Measurements from ENCODE around the gene DOCK8. TPM values are rescaled to one million over a fixed set of nuclear protein-coding genes. Genes with fewer than 3 reads are reported as not detected.
A peak's percentile ranks its signal among the peaks of the same experiment; 100 is the strongest.

Gene DOCK8
- total RNA-seq, 1 experiment from 2014 or later, result 1.3 TPM

DNA sequence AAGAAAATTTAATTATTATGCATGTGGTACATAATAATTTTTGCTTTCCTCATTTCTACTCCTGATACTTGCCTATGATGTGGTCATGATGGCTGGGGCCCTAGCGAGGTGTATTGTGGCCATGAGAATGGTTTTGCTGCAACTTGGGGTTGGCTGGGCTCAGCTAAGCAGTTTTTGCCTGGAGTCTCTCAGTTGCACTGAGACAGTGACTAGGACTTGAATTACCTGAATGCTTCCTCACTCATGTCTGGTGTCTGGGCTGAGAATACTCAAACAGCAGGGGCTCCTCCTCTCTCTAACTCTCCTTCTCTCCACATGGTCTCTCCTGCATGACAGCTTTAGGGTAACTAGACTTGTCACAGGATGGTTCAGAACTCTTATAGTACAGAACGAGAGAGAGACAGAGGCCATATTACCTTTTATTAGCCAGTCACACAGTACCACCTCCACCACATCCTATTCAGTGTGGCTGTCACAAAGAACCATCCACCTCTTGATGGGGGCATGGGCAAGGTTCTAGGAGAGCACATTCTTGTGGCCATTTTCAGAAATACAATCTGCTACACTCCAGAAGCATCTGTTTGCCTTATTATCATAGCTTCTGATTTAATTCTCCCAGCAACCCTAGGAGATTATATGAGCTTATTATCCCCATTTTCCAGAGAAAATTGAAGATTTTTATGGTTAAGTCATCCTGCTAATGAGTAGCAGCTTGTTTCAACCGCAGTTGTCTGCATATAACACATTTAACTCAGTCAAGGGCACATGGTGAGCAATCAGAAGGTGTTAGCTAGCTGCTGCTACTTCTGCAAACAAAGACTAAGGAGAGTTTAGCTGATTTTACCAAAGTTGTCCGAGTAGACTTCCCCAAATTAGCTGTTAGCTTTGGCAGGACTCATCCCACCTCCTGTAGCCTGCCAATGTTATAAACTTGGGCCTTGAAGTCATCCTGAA is 245.1 kb downstream of the DOCK8 start:
- no peak for DNase-seq (ENCODE audit: low read depth)

GRCh38 chr9:462121-462520 is 247.5 kb downstream of the DOCK8 start:
- DNase-seq (ENCODE audit: low read depth), result no peak

GRCh38 chr9:462606-463005 is 247.9 kb downstream of the DOCK8 start:
- DNase-seq (ENCODE audit: low read depth), result no peak

- no peak for DNase-seq (ENCODE audit: low read depth)
Measured at GRCh38 chr9:463455-464171, 248.9 kb downstream of the DOCK8 start.

GRCh38 chr9:466747-467146 is 252.1 kb downstream of the DOCK8 start:
- DNase-seq (ENCODE audit: low read depth), result no peak

- no peak for DNase-seq (ENCODE audit: low read depth)
Measured at GRCh38 chr9:468766-469426, 254.2 kb downstream of the DOCK8 start.

DNA sequence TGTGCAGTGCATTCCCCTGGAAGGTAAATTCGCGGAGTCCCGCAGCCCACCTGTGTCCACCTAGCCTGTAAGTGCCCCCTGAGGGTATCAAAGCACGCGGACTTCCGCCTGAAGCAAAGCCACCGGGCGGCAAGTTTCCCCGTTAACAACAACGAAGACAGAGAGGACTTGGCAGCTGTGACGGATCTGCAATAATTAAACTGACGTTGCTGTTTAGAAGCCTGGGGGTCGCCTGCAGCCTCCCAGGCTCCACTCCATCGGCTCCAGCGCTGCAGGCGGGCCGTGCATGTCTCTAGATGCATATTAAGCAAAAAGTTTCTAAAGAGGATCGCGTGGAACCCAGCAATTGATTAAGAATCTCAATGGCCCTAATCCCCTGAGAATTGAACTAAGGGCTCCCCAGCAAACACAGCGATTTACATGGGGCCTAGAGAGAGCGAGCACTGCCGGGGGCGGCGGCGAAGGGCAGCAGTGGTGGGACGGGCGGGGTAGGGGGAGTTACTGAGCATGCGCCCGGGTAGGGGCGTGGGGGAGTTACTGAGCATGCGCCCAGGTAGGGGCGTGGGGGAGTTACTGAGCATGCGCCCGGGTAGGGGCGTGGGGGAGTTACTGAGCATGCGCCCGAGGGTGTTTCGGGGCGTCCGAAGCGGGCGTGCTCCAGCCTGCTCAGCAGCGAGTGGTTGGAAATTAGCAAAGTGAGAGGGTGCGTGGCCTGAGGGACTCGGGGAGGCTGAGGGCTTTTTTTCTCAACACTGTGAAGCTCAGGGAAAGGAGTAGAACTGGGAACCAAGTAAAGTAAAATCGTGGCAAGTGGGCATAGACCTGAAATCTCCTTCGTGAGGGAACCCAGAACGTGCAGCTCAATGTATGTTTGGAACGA is 255.2 kb downstream of the DOCK8 start:
- DNase-seq (ENCODE audit: low read depth), result peak; percentile 94

- DNase-seq (ENCODE audit: low read depth), result no peak
Measured at GRCh38 chr9:470552-471194, 256.0 kb downstream of the DOCK8 start.

DNA sequence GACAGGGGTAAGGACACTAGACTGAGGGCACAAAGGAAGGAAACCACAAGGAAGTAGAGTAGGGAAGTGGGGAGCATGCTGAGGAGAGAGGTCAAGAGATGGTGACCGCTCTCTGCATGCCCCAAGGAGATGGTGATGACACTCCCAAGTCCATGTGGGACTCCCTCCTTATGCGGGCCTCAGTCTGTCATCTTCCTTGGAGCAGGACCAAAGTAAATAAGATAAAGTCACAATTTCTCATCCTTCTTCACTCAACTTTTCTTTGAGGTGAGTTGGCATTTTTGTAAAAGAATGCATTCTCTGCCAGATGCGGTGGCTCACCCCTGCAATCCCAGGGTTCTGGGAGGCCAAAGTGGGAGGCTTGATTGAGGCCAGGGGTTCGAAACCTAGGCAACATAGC is 256.7 kb downstream of the DOCK8 start:
- no peak for DNase-seq (ENCODE audit: low read depth)

DNA sequence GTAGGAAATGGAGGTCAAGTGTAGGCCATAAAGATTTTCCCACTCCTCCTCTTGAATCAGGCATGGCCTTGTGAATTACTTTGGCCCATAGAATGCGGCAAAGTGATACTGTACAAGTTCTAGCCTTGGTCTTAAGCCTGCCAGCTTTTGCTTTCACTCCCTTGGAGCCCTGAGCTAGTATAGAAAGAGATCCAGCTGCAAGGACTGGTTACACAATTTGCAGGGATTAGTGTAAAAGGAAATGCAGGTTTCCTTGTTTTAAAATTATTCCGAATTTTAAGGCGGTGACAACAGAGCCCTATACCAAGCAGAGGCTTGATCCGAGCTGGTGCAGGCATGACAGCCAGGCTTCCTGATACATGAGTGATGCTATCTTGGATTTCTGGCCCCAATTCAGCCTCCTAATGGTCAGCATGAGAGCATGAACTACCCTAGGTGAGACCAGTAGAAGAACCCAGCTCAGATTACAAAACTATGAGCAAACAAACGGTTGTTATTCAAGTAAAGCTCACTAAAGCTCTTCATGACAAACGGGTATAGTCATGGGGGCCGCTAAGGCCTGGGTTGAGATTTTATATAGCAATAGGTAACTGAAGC is 257.9 kb downstream of the DOCK8 start:
- DNase-seq (ENCODE audit: low read depth), result no peak

GRCh38 chr9:477193-477592 is 262.5 kb downstream of the DOCK8 start:
- no peak for DNase-seq (ENCODE audit: low read depth)

DNA sequence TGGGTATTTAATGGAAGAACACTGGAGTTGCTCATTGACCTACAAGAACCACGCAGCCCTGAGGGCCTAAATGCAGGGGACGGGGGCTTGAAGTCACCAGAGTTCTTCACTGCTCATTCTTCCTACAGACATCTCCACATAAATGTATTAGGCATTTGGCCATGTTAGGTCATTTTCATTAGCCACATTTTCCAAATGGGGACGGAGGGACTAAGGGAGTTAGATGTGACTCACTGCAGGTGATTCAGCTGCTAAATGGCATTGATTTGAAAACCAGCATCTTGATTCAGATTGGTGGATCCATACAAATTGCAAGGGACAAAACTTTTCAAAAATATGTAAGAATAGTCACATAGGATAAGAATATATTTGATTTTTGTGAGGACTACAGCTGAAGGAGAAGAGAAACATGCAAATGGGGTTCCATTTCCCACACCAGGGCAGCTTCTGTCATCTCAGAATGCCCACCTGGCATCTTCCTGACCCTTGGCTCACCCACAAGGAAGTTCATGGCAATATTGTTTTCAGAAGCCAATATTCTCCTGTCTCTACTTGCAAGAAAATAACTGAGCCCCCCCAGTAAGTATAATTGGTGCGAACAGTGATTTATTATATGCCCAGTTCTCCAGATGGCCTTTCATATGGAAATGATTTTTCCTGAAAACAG is 264.8 kb downstream of the DOCK8 start:
- DNase-seq (ENCODE audit: low read depth), result no peak

- no peak for DNase-seq (ENCODE audit: low read depth)
Measured at GRCh38 chr9:479971-480350, 265.3 kb downstream of the DOCK8 start.

DNA sequence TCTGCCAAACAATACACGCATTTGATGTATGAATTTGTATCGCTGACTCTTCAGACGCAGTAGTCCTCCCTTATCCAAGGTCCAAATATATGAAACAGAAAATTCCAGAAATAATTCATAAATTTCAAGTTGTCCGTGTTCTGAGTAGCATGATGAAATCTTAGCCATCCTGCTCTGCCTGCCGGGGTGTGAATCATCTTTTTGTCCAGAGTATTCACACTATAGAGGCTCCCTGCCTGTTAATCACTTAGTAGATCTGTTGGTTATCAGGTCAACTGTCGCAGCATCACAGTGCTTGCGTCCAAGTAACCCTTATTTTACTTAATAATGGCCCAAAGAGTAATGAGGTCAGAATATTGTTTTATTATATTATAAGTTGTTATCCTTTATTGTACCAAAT is 268.1 kb downstream of the DOCK8 start:
- DNase-seq (ENCODE audit: low read depth), result no peak

DNA sequence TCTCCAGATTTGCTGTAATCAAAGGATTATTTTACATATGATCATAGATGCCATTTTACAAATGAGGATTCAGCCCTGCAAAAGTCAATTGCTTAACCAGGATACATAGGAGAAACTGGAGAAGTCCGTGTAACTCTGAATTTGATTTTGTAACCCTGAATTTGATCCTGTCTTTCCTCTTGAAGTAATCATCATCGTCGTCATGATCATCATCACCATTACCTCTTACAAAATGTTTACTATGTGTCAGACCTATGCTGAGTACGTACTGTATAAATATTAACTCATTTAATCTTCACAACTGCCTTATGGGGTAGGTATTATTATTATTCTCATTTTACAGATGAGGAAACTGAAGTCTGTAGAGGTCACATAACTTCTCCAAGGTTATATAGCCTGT is 271.5 kb downstream of the DOCK8 start:
- no peak for DNase-seq (ENCODE audit: low read depth)

DNA sequence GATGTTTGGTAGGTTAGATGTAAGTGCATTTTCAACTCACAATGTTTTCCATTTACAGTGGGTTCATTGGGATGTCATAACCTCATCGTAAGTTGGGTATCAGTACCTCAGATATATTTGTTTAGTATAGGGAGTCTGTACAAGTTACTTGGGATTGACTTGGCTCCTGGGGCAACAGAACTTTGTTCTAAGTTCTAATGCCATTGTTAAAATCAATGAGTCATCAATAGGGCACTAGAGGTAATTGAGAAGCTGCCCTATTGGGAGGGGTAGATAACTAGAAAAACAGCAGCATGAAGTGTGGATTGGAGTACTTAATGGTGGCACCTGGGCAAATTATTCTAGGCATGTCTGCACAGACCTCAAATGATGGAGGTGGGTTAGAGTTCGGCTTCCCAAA is 272.8 kb downstream of the DOCK8 start:
- no peak for DNase-seq (ENCODE audit: low read depth)

DNA sequence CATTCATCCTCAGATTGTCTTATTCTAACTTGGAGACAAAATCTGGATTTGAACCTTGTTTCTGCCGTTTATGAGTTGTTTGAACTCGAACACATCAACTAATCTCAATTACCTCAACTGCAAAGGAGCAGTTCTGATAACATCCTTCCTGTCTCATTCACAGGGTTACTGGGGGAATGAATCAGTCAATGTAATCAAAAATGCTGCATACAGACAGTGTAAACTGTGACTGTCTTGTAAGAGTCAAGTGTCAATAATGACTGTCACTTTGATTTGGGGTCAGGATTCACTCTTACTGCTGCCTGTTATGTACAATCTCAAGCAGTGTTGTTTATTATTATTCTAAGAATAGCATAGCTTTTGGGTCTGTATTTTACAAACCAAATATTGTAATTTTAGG is 273.8 kb downstream of the DOCK8 start:
- DNase-seq (ENCODE audit: low read depth), result no peak

- no peak for DNase-seq (ENCODE audit: low read depth)
Measured at GRCh38 chr9:489198-490197, 274.8 kb downstream of the DOCK8 start.

- DNase-seq (ENCODE audit: low read depth), result no peak
Measured at GRCh38 chr9:494764-495163, 280.1 kb downstream of the DOCK8 start.

Data from Daoy (cell line).